Subcutaneous abdominal adipose tissue (tissue), 5 donors: ENCODE results near the gene GNB2.

Experiments used
- H3K27ac ChIP-seq: one replicate; pipeline ENCODE4 v1.7.0; 2013; ENCODE audit warnings: low read depth, mild to moderate bottlenecking, inconsistent platforms, low read length, moderate library complexity
- H3K27me3 ChIP-seq, 5 donors: one replicate each; pipeline ENCODE4 v1.7.0; 2013; ENCODE audit warnings: low read length in 5 of 5, inconsistent platforms in 1 of 5; ENCODE audit not compliant: control insufficient read depth in 5 of 5, insufficient read depth in 4 of 5
- H3K36me3 ChIP-seq, 5 donors: one replicate each; pipeline ENCODE4 v1.7.0; 2013; ENCODE audit warnings: low read length in 5 of 5; ENCODE audit not compliant: control insufficient read depth in 5 of 5, insufficient read depth in 5 of 5
- H3K4me1 ChIP-seq, 5 donors: one replicate each; pipeline ENCODE4 v1.7.0; 2013; ENCODE audit warnings: low read length in 5 of 5, mild to moderate bottlenecking in 3 of 5, moderate library complexity in 1 of 5; ENCODE audit not compliant: control insufficient read depth in 5 of 5, insufficient read depth in 5 of 5
- H3K4me3 ChIP-seq, 5 donors: one replicate each; pipeline ENCODE4 v1.7.0; 2013; ENCODE audit warnings: low read length in 5 of 5, low read depth in 1 of 5
- H3K9ac ChIP-seq, 5 donors: one replicate each; pipeline ENCODE4 v1.7.0; 2013; ENCODE audit warnings: low read length in 5 of 5, mild to moderate bottlenecking in 4 of 5, moderate library complexity in 3 of 5
- H3K9me3 ChIP-seq, 5 donors: one replicate each; pipeline ENCODE4 v1.7.0; 2013; ENCODE audit warnings: low read length in 5 of 5; ENCODE audit not compliant: control insufficient read depth in 5 of 5
- donor health status: healthy.
- donor health status: healthy.
- donor health status: healthy.
- donor health status: healthy.
- donor health status: healthy.

GNB2 gene

GRCh38 chr7:100675581-100676350, 2.2 kb downstream of the GNB2 start:
- Histone ChIP-seq H3K27me3 (no peaks in the 10 kb centered on the region), H3K4me1 (peaks cover 4 to 48% (median 23%) of the 10 kb centered on the region in 5 donors), H3K36me3 (peaks cover 0 to 42% (median 37%) of the 10 kb centered on the region in 5 donors), H3K4me3 (peak overlapping the region; percentile 48 to 90 (median 89)), H3K9me3 (no peaks in the 10 kb centered on the region), H3K27ac (peak overlapping the region; percentile 92), H3K9ac (peak overlapping the region in 1 of 5 donors; percentile 66)

- H3K9me3 ChIP-seq = no peaks in the 10 kb centered on the region
- peaks cover 4 to 51% (median 26%) of the 10 kb centered on the region in 5 donors for H3K4me1 ChIP-seq
- peak overlapping the region in 4 of 5 donors; percentile 0 to 90 (median 22) for H3K4me3 ChIP-seq
- H3K27ac ChIP-seq = peak overlapping the region; percentile 92
- H3K36me3 ChIP-seq = peaks cover 0 to 49% (median 40%) of the 10 kb centered on the region in 5 donors
- no peaks in the 10 kb centered on the region for H3K27me3 ChIP-seq
- peak overlapping the region in 1 of 5 donors; percentile 21 for H3K9ac ChIP-seq
Observed at GRCh38 chr7:100676501-100677306, 3.2 kb downstream of the GNB2 start.

GRCh38 chr7:100677308-100678267, 4.0 kb downstream of the GNB2 start:
- H3K4me1 ChIP-seq = peaks cover 4 to 51% (median 26%) of the 10 kb centered on the region in 5 donors
- no peaks in the 10 kb centered on the region for H3K27me3 ChIP-seq
- no peak overlapping the region for H3K9ac ChIP-seq
- no peaks in the 10 kb centered on the region for H3K9me3 ChIP-seq
- H3K4me3 ChIP-seq = no peak overlapping the region
- no peak overlapping the region for H3K27ac ChIP-seq
- peaks cover 0 to 58% (median 49%) of the 10 kb centered on the region in 5 donors for H3K36me3 ChIP-seq

- Histone ChIP-seq H3K4me1 (peaks cover 2 to 44% (median 26%) of the 10 kb centered on the region in 5 donors), H3K36me3 (peaks cover 0 to 66% (median 58%) of the 10 kb centered on the region in 5 donors), H3K27me3 (no peaks in the 10 kb centered on the region), H3K9ac (no peak overlapping the region), H3K4me3 (no peak overlapping the region), H3K9me3 (no peaks in the 10 kb centered on the region), H3K27ac (no peak overlapping the region)
Observed at GRCh38 chr7:100678291-100678984, 4.9 kb downstream of the GNB2 start.

GRCh38 chr7:100679129-100679926, 5.8 kb downstream of the GNB2 start:
- peaks cover 0 to 75% (median 67%) of the 10 kb centered on the region in 5 donors for H3K36me3 ChIP-seq
- H3K27me3 ChIP-seq = no peaks in the 10 kb centered on the region
- no peaks in the 10 kb centered on the region for H3K9me3 ChIP-seq
- peak overlapping the region; percentile 81 for H3K27ac ChIP-seq
- peaks cover 2 to 43% (median 26%) of the 10 kb centered on the region in 5 donors for H3K4me1 ChIP-seq
- H3K9ac ChIP-seq = peak overlapping the region in 2 of 5 donors; percentile 20 to 59
- no peak overlapping the region for H3K4me3 ChIP-seq

GRCh38 chr7:100679927-100680575, 6.5 kb downstream of the GNB2 start:
- H3K4me1 ChIP-seq = peaks cover 2 to 38% (median 24%) of the 10 kb centered on the region in 5 donors
- H3K36me3 ChIP-seq = peaks cover 0 to 82% (median 74%) of the 10 kb centered on the region in 5 donors
- no peaks in the 10 kb centered on the region for H3K27me3 ChIP-seq
- peak overlapping the region in 2 of 5 donors; percentile 56 to 59 for H3K9ac ChIP-seq
- H3K9me3 ChIP-seq = no peaks in the 10 kb centered on the region
- H3K4me3 ChIP-seq = no peak overlapping the region
- H3K27ac ChIP-seq = peak overlapping the region; percentile 81

GRCh38 chr7:100680576-100681271, 7.2 kb downstream of the GNB2 start:
- H3K9me3 ChIP-seq = no peaks in the 10 kb centered on the region
- H3K36me3 ChIP-seq = peaks cover 0 to 89% (median 81%) of the 10 kb centered on the region in 5 donors
- peak overlapping the region in 2 of 5 donors; percentile 56 to 59 for H3K9ac ChIP-seq
- peak overlapping the region; percentile 81 for H3K27ac ChIP-seq
- H3K4me3 ChIP-seq = no peak overlapping the region
- H3K4me1 ChIP-seq = peaks cover 2 to 35% (median 23%) of the 10 kb centered on the region in 5 donors
- H3K27me3 ChIP-seq = no peaks in the 10 kb centered on the region
